ENCODE data around the gene CXCL12. TPM values are rescaled to one million over a fixed set of nuclear protein-coding genes. Genes with fewer than 3 reads are reported as not detected.

Gene CXCL12
- polyA plus RNA-seq, 1 of the 3 experiments (the other 2 are of a cell fraction), result 4.7 TPM

- POLR2A ChIA-PET, result no interaction called here
- CTCF ChIA-PET, result interaction anchor here (1.6 kb wide), 1 partner anchor 663 kb away, joined by 4 read pairs; no protein-coding TSS in a partner anchor
- WGBS (ENCODE audit: low lambda C conversion rate), result 100% methylated on average over 1 of the region's 7 CpGs
These were observed 31.2 kb downstream of the CXCL12 start for GRCh38 chr10:44353721-44354120.

More at GRCh38 chr10:44353721-44354120, 31.2 kb downstream of the CXCL12 start:
- TF ChIP-seq ZBTB33 (IDR thresholded peaks at IDR 0.05; ENCODE audit: borderline replicate concordance, low read depth), result no peak
- no peak for TF ChIP-seq USF2 (IDR thresholded peaks at IDR 0.05; ENCODE audit: borderline replicate concordance, low read depth, low read length)
- TF ChIP-seq FOXJ3 (CRISPR knock-in tag; IDR thresholded peaks at IDR 0.05), result no peak
- TF ChIP-seq MXI1 (IDR thresholded peaks at IDR 0.05; ENCODE audit: low read depth, low read length), result no peak
- TF ChIP-seq CHD2 (IDR thresholded peaks at IDR 0.05; ENCODE audit: low read length, partially characterized antibody), result no peak
- no peak for TF ChIP-seq JUND (IDR thresholded peaks at IDR 0.05)
- TF ChIP-seq EP300 (IDR thresholded peaks at IDR 0.05; ENCODE audit: borderline replicate concordance in 1 of 2, low read depth in 1 of 2, low read length in 1 of 2), result no peak
- TF ChIP-seq RCOR1 (IDR thresholded peaks at IDR 0.05; ENCODE audit: low read length), result no peak
- TF ChIP-seq REST (IDR thresholded peaks at IDR 0.05; ENCODE audit: low read depth, low read length), result no peak
- TF ChIP-seq NRF1 (IDR thresholded peaks at IDR 0.05; ENCODE audit: low read depth, low read length), result no peak
- TF ChIP-seq FOXM1 (IDR thresholded peaks at IDR 0.05; ENCODE audit: low read depth), result no peak
- no peak for TF ChIP-seq PBX3 (IDR thresholded peaks at IDR 0.05)
- no peak for TF ChIP-seq CTCF (IDR thresholded peaks at IDR 0.05)
- TF ChIP-seq MAX (IDR thresholded peaks at IDR 0.05; ENCODE audit: low read depth), result no peak
- no peak for TF ChIP-seq GABPA (IDR thresholded peaks at IDR 0.05; ENCODE audit: low read depth)
- Histone ChIP-seq H4K20me1 (ENCODE audit: insufficient read depth) (no peaks in the 10 kb centered on the region), H3K9me3 (no peaks in the 10 kb centered on the region), H2AFZ (ENCODE audit: low read depth) (no peak overlapping the region), H3K79me2 (ENCODE audit: insufficient read depth) (no peaks in the 10 kb centered on the region), H3F3A (replicated peaks; ENCODE audit: insufficient read depth) (no peaks in the 10 kb centered on the region), H3K36me3 (replicated peaks in 1 of 2; ENCODE audit: control insufficient read depth in 1 of 2, insufficient read depth in 2 of 2, low read length in 1 of 2) (no peaks in the 10 kb centered on the region), H3K4me1 (ENCODE audit: control insufficient read depth in 1 of 2, insufficient read depth in 2 of 2, low read depth in 1 of 2, low read length in 1 of 2) (no peaks in the 10 kb centered on the region; a peak in 1 of 4 replicates), H3K9me2 (no peaks in the 10 kb centered on the region), H3K4me3 (ENCODE audit: low read depth in 2 of 2, low read length in 1 of 2) (no peak overlapping the region), H3K9ac (no peak overlapping the region), H3K27ac (ENCODE audit: low read depth in 2 of 2, low read length in 1 of 2) (no peak overlapping the region), H3K4me2 (no peak overlapping the region), H3K27me3 (ENCODE audit: insufficient read depth) (no peaks in the 10 kb centered on the region)
- no peak for DNase-seq
